Measurements from ENCODE around the gene MRPL54.

DNA sequence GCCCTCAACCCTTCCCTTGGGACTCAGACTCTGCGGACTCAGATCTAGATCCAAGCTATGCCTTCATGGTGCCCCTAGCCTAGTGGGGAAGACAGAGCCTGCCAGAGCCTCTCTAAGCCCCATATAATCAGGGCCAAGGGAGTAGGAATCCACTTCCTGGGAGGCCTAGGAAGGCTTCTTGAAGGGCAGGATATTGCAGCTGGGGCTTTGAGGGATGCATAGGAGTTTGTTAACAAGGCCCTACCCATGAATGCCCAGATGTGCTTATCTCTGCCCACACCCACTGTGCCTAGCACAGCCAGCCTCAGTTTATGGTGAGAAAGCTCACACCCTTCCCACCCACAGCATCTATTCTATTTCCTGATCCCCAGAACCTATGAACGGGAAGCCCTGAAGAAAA lies 12.3 kb upstream of the MRPL54 start:
- TF ChIP-seq CTCF (conservative IDR thresholded peaks at IDR 0.05) (no peak), ZFX (IDR thresholded peaks at IDR 0.05) (no peak)

All from C4-2B (cell line).